Measurements from ENCODE around the gene MED17.

DNA sequence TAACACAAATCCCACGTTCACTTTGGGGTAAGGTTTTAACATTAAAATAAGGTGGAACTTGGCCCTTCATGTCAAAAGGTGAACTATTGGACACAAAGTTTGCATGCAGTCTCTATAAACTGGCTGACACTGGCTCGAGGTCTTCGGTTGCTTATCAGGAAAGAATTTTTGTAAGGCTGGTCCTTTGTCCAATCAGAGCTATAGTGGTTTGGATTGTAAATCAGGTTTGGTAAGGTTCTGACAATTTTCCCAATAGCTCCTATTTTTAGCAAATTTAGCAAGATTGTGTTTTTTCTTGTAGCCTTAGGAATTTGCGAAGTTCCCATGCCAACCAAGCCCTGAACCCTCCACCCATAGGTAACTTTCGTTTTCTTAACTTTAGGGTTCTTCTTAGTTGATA lies 17.6 kb upstream of the MED17 start:
- TF ChIP-seq HNF4G (IDR thresholded peaks at IDR 0.05; ENCODE audit: borderline replicate concordance, low read depth, low read length): no peak
- no peak for TF ChIP-seq HNF4G (CRISPR knock-in tag; IDR thresholded peaks at IDR 0.05; ENCODE audit: borderline replicate concordance, low read depth)
- TF ChIP-seq STAT6 (CRISPR knock-in tag; IDR thresholded peaks at IDR 0.05; ENCODE audit: borderline replicate concordance): no peak
- TF ChIP-seq ZNF512 (CRISPR knock-in tag; IDR thresholded peaks at IDR 0.05): no peak
- no peak for TF ChIP-seq KDM6A (CRISPR knock-in tag; IDR thresholded peaks at IDR 0.05; ENCODE audit: low read depth)
- TF ChIP-seq MNT (IDR thresholded peaks at IDR 0.05): no peak
- no peak for TF ChIP-seq JUND (CRISPR knock-in tag; IDR thresholded peaks at IDR 0.05)
- no peak for TF ChIP-seq XRCC5 (optimal IDR thresholded peaks at IDR 0.05; ENCODE audit: low read length)
- TF ChIP-seq ZNF207 (IDR thresholded peaks at IDR 0.05; ENCODE audit: borderline replicate concordance): no peak

Data from HepG2 (cell line).